ENCODE data around the gene MAGEA2.
"Not testable (repeated sequence)": the region's sequence is repeated elsewhere in the genome, so short reads cannot be mapped to it uniquely, and the experiment has no call there.

The MAGEA2 gene

DNA sequence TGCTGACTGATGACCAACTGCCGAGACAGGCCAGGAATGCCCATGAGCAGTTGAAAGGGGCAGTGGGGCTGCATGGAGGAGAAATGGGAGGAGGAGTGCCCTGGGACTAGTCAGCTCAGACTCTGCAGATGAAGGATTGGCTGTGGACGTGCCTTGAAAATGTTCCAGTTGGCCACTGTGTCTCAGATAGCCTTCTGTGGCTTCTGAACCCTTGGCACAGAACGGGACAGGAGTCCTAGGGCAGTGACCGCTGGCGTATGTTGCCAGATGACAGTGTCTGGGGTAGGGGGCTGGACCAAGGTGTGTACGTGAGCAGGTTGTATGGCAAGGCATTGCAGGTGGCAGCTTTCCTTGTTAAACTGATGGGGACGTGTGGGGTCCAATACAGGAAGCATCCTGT lies 47.1 kb downstream of the MAGEA2 start:
- not testable (repeated sequence) for DNase-seq

DNA sequence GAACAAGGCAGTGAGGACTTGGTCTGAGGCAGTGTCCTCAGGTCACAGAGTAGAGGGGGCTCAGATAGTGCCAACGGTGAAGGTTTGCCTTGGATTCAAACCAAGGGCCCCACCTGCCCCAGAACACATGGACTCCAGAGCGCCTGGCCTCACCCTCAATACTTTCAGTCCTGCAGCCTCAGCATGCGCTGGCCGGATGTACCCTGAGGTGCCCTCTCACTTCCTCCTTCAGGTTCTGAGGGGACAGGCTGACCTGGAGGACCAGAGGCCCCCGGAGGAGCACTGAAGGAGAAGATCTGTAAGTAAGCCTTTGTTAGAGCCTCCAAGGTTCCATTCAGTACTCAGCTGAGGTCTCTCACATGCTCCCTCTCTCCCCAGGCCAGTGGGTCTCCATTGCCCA lies 53.3 kb downstream of the MAGEA2 start:
- DNase-seq: not testable (repeated sequence)
